HepG2 (cell line): ENCODE measurements around the gene BIRC2. TPM values are rescaled to one million over a fixed set of nuclear protein-coding genes. Genes with fewer than 3 reads are reported as not detected.

Source experiments
- ARNTL ChIP-seq: sonication (generic); formaldehyde crosslinking; IDR thresholded peaks from 2 replicates; pipeline ENCODE4 v1.4.0; 2020; ENCODE audit warnings: mild to moderate bottlenecking, missing genetic modification reagents
- BORCS8-MEF2B ChIP-seq: sonication (generic); formaldehyde crosslinking; IDR thresholded peaks from 2 replicates; pipeline ENCODE4 v1.8.0; 2022; ENCODE audit warnings: mild to moderate bottlenecking, missing genetic modification reagents
- DNMT3B ChIP-seq: conservative IDR thresholded peaks from 2 replicates; pipeline ENCODE4 v1.6.1; 2016; ENCODE audit warnings: missing biosample characterization, control low read depth
- ETV6 ChIP-seq: sonication (generic); formaldehyde crosslinking; conservative IDR thresholded peaks from 2 replicates; pipeline ENCODE4 v1.4.0; 2020; ENCODE audit warnings: missing genetic modification reagents
- JARID2 ChIP-seq: sonication (generic); formaldehyde crosslinking; IDR thresholded peaks from 2 replicates; pipeline ENCODE4 v1.8.1; 2023; ENCODE audit warnings: missing genetic modification reagents, inconsistent platforms; ENCODE audit not compliant: insufficient replicate concordance
- KAT2B ChIP-seq: fragments of 150-350 bp; IDR thresholded peaks from 2 replicates; pipeline ENCODE4 v1.6.1; 2014; ENCODE audit warnings: low read depth, low read length, borderline replicate concordance
- MAX ChIP-seq: IDR thresholded peaks from 2 replicates; pipeline ENCODE4 v1.6.1; 2012; ENCODE audit warnings: inconsistent platforms
- MYC ChIP-seq: sonication (generic); formaldehyde crosslinking; IDR thresholded peaks from 2 replicates; pipeline ENCODE4 v1.9.0; 2021; ENCODE audit warnings: missing genetic modification reagents, borderline replicate concordance
- NFE2L2 ChIP-seq: fragments of 150-350 bp; IDR thresholded peaks from 2 replicates; pipeline ENCODE4 v1.6.1; 2014; ENCODE audit warnings: low read length
- NPAS2 ChIP-seq: sonication (generic); formaldehyde crosslinking; IDR thresholded peaks from 2 replicates; pipeline ENCODE4 v1.8.0; 2022; ENCODE audit warnings: mild to moderate bottlenecking, missing genetic modification reagents, borderline replicate concordance
- NR2F2 ChIP-seq: IDR thresholded peaks from 2 replicates; pipeline ENCODE4 v1.6.1; 2012; ENCODE audit warnings: low read depth, inconsistent platforms, borderline replicate concordance
- PAF1 ChIP-seq: IDR thresholded peaks from 2 replicates; pipeline ENCODE4 v1.6.1; 2016; ENCODE audit warnings: missing genetic modification reagents, missing compliant biosample characterization
- POGK ChIP-seq: sonication (generic); formaldehyde crosslinking; conservative IDR thresholded peaks from 2 replicates; pipeline ENCODE4 v1.8.0; 2022; ENCODE audit warnings: mild to moderate bottlenecking, moderate library complexity, missing genetic modification reagents
- RELA ChIP-seq: sonication (generic); formaldehyde crosslinking; IDR thresholded peaks from 2 replicates; pipeline ENCODE4 v1.4.0; 2020; ENCODE audit warnings: missing genetic modification reagents
- RFXANK ChIP-seq: IDR thresholded peaks from 2 replicates; pipeline ENCODE4 v1.6.1; 2016
- SNAI1 ChIP-seq: sonication (generic); formaldehyde crosslinking; IDR thresholded peaks from 2 replicates; pipeline ENCODE4 v1.5.0; 2020; ENCODE audit warnings: mild to moderate bottlenecking, missing genetic modification reagents, borderline replicate concordance
- SOX13 ChIP-seq, 3 experiments: fragments of 450-650 bp in 1 of 3; sonication (generic) in 1 of 3; formaldehyde crosslinking in 1 of 3; IDR thresholded peaks in 2 of 3; conservative IDR thresholded peaks in 1 of 3; 2 replicates each; pipeline versions ENCODE4 v1.5.0 to v1.6.1; 2016 to 2020; ENCODE audit warnings: antibody characterized with exemption in 1 of 3, mild to moderate bottlenecking in 1 of 3, missing compliant biosample characterization in 1 of 3, missing genetic modification reagents in 1 of 3, moderate library complexity in 1 of 3
- TOPORS ChIP-seq: sonication (generic); formaldehyde crosslinking; IDR thresholded peaks from 2 replicates; pipeline ENCODE4 v1.8.0; 2023; ENCODE audit warnings: mild to moderate bottlenecking, missing genetic modification reagents
- ZBTB42 ChIP-seq: sonication (generic); formaldehyde crosslinking; IDR thresholded peaks from 2 replicates; pipeline ENCODE4 v1.5.0; 2020; ENCODE audit warnings: mild to moderate bottlenecking, missing genetic modification reagents
- ZC3H4 ChIP-seq: sonication (generic); formaldehyde crosslinking; IDR thresholded peaks from 2 replicates; pipeline ENCODE4 v1.4.0; 2020; ENCODE audit warnings: missing genetic modification reagents, borderline replicate concordance
- ZFAT ChIP-seq: sonication (generic); formaldehyde crosslinking; conservative IDR thresholded peaks from 2 replicates; pipeline ENCODE4 v1.8.1; 2023; ENCODE audit warnings: missing genetic modification reagents, inconsistent platforms
- ZKSCAN1 ChIP-seq: fragments of 150-350 bp; IDR thresholded peaks from 2 replicates; pipeline ENCODE4 v1.6.1; 2014; ENCODE audit warnings: low read length
- ZNF180 ChIP-seq: sonication (generic); formaldehyde crosslinking; IDR thresholded peaks from 2 replicates; pipeline ENCODE4 v1.4.0; 2020; ENCODE audit warnings: low read depth, missing genetic modification reagents, borderline replicate concordance
- ZNF501 ChIP-seq: sonication (generic); formaldehyde crosslinking; IDR thresholded peaks from 2 replicates; pipeline ENCODE4 v1.5.1; 2020; ENCODE audit warnings: mild to moderate bottlenecking, moderate library complexity, missing genetic modification reagents
- ZNF547 ChIP-seq: sonication (generic); formaldehyde crosslinking; IDR thresholded peaks from 2 replicates; pipeline ENCODE4 v1.5.1; 2020; ENCODE audit warnings: mild to moderate bottlenecking, missing genetic modification reagents
- ZNF557 ChIP-seq: sonication (generic); formaldehyde crosslinking; IDR thresholded peaks from 2 replicates; pipeline ENCODE4 v1.4.0; 2020; ENCODE audit warnings: missing genetic modification reagents
- polyA plus RNA-seq, 8 experiments: library from polyadenylated mRNA; depleted of rRNA in 3 of 8; stranded (reverse) in 7 of 8; unstranded in 1 of 8; fragments of >200 nt; fragmentation: Illumina TruSeq in 4 of 8; extraction: Trizol in 4 of 8; gene quantifications; 2 replicates each; pipeline versions ENCODE4 v1.2.1 to v1.2.3, GENCODE V29; 2011 to 2016; ENCODE audit warnings: low read depth in 4 of 8, missing spikeins in 1 of 8, mixed read lengths in 1 of 8; ENCODE audit not compliant: insufficient read depth in 1 of 8
- total RNA-seq, 5 experiments: library from RNA; depleted of rRNA; stranded (reverse); fragments of >200 nt; fragmentation: Illumina TruSeq; extraction: Trizol; gene quantifications; 2 replicates each; pipeline ENCODE4 v1.2.3, GENCODE V29; 2016; ENCODE audit warnings: low read depth in 1 of 5
- TF ChIP-seq, protein P1 (sequence below): sonication (generic); formaldehyde crosslinking; IDR thresholded peaks from 2 replicates; pipeline ENCODE4 v1.8.1; 2023; ENCODE audit warnings: mild to moderate bottlenecking, moderate library complexity, missing genetic modification reagents
- TF ChIP-seq, protein P2 (sequence below): conservative IDR thresholded peaks from 2 replicates; pipeline ENCODE4 v1.6.1; 2018; ENCODE audit warnings: missing genetic modification reagents

Gene BIRC2
- total and polyA plus RNA-seq, 2 of the 13 experiments (the other 11 are each of a cell fraction or from before 2014, with no cell fraction given) = 61.7 to 62.2 TPM

GRCh38 chr11:102317099-102317767, 29.8 kb upstream of the BIRC2 start, which contains the start of gene BIRC3 (continued):
- TF ChIP-seq, protein P1, sequence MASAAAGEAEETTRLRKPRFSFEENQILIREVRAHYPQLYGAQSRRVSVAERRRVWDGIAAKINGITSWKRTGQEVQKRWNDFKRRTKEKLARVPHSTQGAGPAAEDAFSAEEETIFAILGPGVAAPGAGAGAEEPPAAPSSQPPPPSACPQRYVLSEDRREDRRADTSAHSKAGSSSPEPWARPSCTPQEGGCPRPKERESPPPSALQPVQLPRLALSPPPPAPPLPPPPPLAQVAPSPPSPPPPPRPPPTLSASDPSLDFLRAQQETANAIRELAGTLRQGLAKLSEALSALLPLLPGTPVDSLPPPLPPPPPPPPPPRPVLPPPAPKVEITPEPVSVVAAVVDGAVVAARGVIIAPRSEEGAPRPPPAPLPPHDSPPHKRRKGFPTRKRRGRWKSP (CRISPR knock-in tag) = peak; percentile 72; the same call in 1 of the 2 replicates
- TF ChIP-seq ZNF557 (no peak), NPAS2 (CRISPR knock-in tag) (no peak), RFXANK (no peak), MAX (peak; percentile 84), ZNF547 (peak; percentile 69), ZNF501 (CRISPR knock-in tag) (peak; percentile 30; the same call in 1 of the 2 replicates), ZKSCAN1 (no peak), PAF1 (CRISPR knock-in tag) (no peak), ZFAT (CRISPR knock-in tag) (no peak), POGK (peak; percentile 57; the same call in 1 of the 2 replicates), TOPORS (CRISPR knock-in tag) (no peak), ETV6 (CRISPR knock-in tag) (no peak), JARID2 (CRISPR knock-in tag) (no peak), ZNF180 (CRISPR knock-in tag) (no peak), NR2F2 (no peak), DNMT3B (no peak), MYC (CRISPR knock-in tag) (peak; percentile 43; the same call in 1 of the 2 replicates), BORCS8-MEF2B (CRISPR knock-in tag) (peak; percentile 61; the same call in 1 of the 2 replicates), ZC3H4 (CRISPR knock-in tag) (no peak), ARNTL (CRISPR knock-in tag) (0 out of 2 replicates have a peak, but pooled peaks have one; percentile 26), ZBTB42 (no peak), KAT2B (no peak), RELA (CRISPR knock-in tag) (peak; percentile 95; the same call in 1 of the 2 replicates), SNAI1 (CRISPR knock-in tag) (no peak), NFE2L2 (no peak), SOX13 (IDR thresholded peaks at IDR 0.05) (no peak), SOX13 (CRISPR knock-in tag; conservative IDR thresholded peaks at IDR 0.05 in 1 of 2, IDR thresholded peaks at IDR 0.05 in 1 of 2) (no peak)
- TF ChIP-seq, protein P2, sequence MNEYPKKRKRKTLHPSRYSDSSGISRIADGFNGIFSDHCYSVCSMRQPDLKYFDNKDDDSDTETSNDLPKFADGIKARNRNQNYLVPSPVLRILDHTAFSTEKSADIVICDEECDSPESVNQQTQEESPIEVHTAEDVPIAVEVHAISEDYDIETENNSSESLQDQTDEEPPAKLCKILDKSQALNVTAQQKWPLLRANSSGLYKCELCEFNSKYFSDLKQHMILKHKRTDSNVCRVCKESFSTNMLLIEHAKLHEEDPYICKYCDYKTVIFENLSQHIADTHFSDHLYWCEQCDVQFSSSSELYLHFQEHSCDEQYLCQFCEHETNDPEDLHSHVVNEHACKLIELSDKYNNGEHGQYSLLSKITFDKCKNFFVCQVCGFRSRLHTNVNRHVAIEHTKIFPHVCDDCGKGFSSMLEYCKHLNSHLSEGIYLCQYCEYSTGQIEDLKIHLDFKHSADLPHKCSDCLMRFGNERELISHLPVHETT (CRISPR knock-in tag) = no peak
